ENCODE results near the gene KLHL15.

GRCh38 chrX:23935106-23935505 lies 91.9 kb downstream of the KLHL15 start:
- TF ChIP-seq CTCF (IDR thresholded peaks at IDR 0.05; ENCODE audit: extremely low read depth in 1 of 2, insufficient read depth in 1 of 2, low read depth in 1 of 2, low read length in 2 of 2) = no peak
- TF ChIP-seq POLR2AphosphoS5 (IDR thresholded peaks at IDR 0.05; ENCODE audit: insufficient read depth, low read depth, low read length) = no peak
